Heart left ventricle (tissue), 13 donors: ENCODE results near the gene AGMO.

ENCODE experiments used
- CTCF ChIP-seq, 12 donors: fragments of 200-600 bp; sonication (generic) in 4 of 12; IDR thresholded peaks; one replicate each; pipeline versions ENCODE4 v1.5.0 to v1.8.0; 2018 to 2022; ENCODE audit warnings: antibody characterized with exemption in 12 of 12, mild to moderate bottlenecking in 5 of 12
- POLR2A ChIP-seq, 2 donors: fragments of 450-650 bp; IDR thresholded peaks; one replicate each; pipeline ENCODE4 v1.6.1; 2017; ENCODE audit warnings: antibody characterized with exemption in 2 of 2, mild to moderate bottlenecking in 2 of 2, moderate library complexity in 2 of 2
- donor health status: ischemic (EF 13 %, LVEDD 7.1; RV severe dilation, severe dysfunction).
- donor health status: DM: no; HTN: yes; CAD: no.
- donor health status: DM: no; HTN: no; CAD: no.
- donor health status: ischemic (EF 25% LVEDD 6.9; RV normal size, moderate dysfunction).
- donor health status: ischemic (EF 25% LVEDD 5.7; RV mildly dilated, moderate dysfunction).
- donor health status: ischemic (EF 35%, LVEDD 5.7; RV mildly dilated, moderate dysfunction).
- donor health status: nonischemic (EF 11% LVEDD 7.7; RV severe dilation, severe dysfunction).
- donor health status: DM: yes; HTN: yes; CAD: no.
- donor health status: PGD.
- donor health status: ischemic (EF 29% LVEDD 5.4; RV normal size, mild dysfunction).
- donor health status: nonischemic (EF 23%, LVEDD 6.1; RV moderate dilation, normal function).

GRCh38 chr7:15606561-15606960 is 44.7 kb upstream of the AGMO start:
- TF ChIP-seq CTCF (IDR thresholded peaks at IDR 0.05), result no peak
- no peak for TF ChIP-seq POLR2A (IDR thresholded peaks at IDR 0.05)
